Liver (tissue), 3 donors: ENCODE results near the gene NRG2.

Experiments
- FOXA1 ChIP-seq: IDR thresholded peaks from 2 replicates; pipeline ENCODE4 v1.6.1; 2016; ENCODE audit warnings: antibody characterized with exemption
- GABPA ChIP-seq, 2 donors: IDR thresholded peaks in 1 of 2; conservative IDR thresholded peaks in 1 of 2; 2 replicates each; pipeline ENCODE4 v1.6.1; 2016; ENCODE audit warnings: antibody characterized with exemption in 2 of 2, mild to moderate bottlenecking in 1 of 2, moderate library complexity in 1 of 2
- JUND ChIP-seq, 2 donors: IDR thresholded peaks; 2 replicates each; pipeline ENCODE4 v1.6.1; 2016; ENCODE audit warnings: antibody characterized with exemption in 2 of 2
- RAD21 ChIP-seq, 2 donors: IDR thresholded peaks; 2 replicates each; pipeline ENCODE4 v1.6.1; 2016; ENCODE audit warnings: antibody characterized with exemption in 2 of 2, mild to moderate bottlenecking in 2 of 2
- RXRA ChIP-seq, 2 donors: IDR thresholded peaks; 2 replicates each; pipeline ENCODE4 v1.6.1; 2017 to 2018; ENCODE audit warnings: antibody characterized with exemption in 2 of 2, mild to moderate bottlenecking in 1 of 2
- SP1 ChIP-seq: IDR thresholded peaks from 2 replicates; pipeline ENCODE4 v1.6.1; 2018; ENCODE audit warnings: antibody characterized with exemption, mild to moderate bottlenecking
- TAF1 ChIP-seq: conservative IDR thresholded peaks from 2 replicates; pipeline ENCODE4 v1.6.1; 2016; ENCODE audit warnings: antibody characterized with exemption, mild to moderate bottlenecking
- YY1 ChIP-seq: IDR thresholded peaks from 2 replicates; pipeline ENCODE4 v1.6.1; 2016; ENCODE audit warnings: antibody characterized with exemption, mild to moderate bottlenecking
- TF ChIP-seq, protein P1 (sequence below): fragments of 150-350 bp; IDR thresholded peaks from 2 replicates; pipeline ENCODE4 v1.5.1; 2017; ENCODE audit warnings: improper control_type of control experiment, low read depth, low read length; ENCODE audit not compliant: missing input control
- TF ChIP-seq, protein P2 (sequence below): IDR thresholded peaks from 2 replicates; pipeline ENCODE4 v1.6.1; 2016; ENCODE audit warnings: antibody characterized with exemption, mild to moderate bottlenecking
- TF ChIP-seq, protein P3 (sequence below): IDR thresholded peaks from 2 replicates; pipeline ENCODE4 v1.6.1; 2016; ENCODE audit warnings: antibody characterized with exemption
- donor health status: healthy.
- donor health status: healthy.

DNA sequence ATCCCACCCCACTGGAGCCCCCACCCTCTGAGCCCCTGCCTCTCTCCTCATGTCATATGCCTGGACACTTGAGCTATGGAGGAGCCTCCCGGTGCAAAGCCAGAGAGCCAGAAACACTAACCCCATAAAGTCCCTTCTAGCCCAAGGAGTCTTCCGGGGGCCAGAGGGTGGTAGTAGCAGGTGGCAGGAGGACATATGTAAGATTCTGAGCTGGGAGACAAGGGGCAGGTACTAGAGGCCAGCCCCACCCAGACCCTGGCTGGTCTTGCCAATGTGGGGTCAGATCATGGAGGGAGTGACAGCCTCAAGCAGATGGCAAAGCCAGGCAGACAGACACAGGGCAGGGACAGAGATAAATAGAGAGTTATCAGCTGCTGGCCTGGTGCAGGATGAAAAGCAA is 184.1 kb downstream of the NRG2 start:
- TF ChIP-seq, protein P1, sequence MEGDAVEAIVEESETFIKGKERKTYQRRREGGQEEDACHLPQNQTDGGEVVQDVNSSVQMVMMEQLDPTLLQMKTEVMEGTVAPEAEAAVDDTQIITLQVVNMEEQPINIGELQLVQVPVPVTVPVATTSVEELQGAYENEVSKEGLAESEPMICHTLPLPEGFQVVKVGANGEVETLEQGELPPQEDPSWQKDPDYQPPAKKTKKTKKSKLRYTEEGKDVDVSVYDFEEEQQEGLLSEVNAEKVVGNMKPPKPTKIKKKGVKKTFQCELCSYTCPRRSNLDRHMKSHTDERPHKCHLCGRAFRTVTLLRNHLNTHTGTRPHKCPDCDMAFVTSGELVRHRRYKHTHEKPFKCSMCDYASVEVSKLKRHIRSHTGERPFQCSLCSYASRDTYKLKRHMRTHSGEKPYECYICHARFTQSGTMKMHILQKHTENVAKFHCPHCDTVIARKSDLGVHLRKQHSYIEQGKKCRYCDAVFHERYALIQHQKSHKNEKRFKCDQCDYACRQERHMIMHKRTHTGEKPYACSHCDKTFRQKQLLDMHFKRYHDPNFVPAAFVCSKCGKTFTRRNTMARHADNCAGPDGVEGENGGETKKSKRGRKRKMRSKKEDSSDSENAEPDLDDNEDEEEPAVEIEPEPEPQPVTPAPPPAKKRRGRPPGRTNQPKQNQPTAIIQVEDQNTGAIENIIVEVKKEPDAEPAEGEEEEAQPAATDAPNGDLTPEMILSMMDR, result no peak
- TF ChIP-seq RXRA (IDR thresholded peaks at IDR 0.05), result no peak
- no peak for TF ChIP-seq TAF1
- TF ChIP-seq, protein P2, sequence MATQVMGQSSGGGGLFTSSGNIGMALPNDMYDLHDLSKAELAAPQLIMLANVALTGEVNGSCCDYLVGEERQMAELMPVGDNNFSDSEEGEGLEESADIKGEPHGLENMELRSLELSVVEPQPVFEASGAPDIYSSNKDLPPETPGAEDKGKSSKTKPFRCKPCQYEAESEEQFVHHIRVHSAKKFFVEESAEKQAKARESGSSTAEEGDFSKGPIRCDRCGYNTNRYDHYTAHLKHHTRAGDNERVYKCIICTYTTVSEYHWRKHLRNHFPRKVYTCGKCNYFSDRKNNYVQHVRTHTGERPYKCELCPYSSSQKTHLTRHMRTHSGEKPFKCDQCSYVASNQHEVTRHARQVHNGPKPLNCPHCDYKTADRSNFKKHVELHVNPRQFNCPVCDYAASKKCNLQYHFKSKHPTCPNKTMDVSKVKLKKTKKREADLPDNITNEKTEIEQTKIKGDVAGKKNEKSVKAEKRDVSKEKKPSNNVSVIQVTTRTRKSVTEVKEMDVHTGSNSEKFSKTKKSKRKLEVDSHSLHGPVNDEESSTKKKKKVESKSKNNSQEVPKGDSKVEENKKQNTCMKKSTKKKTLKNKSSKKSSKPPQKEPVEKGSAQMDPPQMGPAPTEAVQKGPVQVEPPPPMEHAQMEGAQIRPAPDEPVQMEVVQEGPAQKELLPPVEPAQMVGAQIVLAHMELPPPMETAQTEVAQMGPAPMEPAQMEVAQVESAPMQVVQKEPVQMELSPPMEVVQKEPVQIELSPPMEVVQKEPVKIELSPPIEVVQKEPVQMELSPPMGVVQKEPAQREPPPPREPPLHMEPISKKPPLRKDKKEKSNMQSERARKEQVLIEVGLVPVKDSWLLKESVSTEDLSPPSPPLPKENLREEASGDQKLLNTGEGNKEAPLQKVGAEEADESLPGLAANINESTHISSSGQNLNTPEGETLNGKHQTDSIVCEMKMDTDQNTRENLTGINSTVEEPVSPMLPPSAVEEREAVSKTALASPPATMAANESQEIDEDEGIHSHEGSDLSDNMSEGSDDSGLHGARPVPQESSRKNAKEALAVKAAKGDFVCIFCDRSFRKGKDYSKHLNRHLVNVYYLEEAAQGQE, result no peak
- no peak for TF ChIP-seq YY1
- no peak for TF ChIP-seq GABPA (IDR thresholded peaks at IDR 0.05 in 1 of 2, conservative IDR thresholded peaks at IDR 0.05 in 1 of 2)
- no peak for TF ChIP-seq JUND (IDR thresholded peaks at IDR 0.05)
- TF ChIP-seq FOXA1, result no peak
- TF ChIP-seq SP1, result no peak
- TF ChIP-seq, protein P3, sequence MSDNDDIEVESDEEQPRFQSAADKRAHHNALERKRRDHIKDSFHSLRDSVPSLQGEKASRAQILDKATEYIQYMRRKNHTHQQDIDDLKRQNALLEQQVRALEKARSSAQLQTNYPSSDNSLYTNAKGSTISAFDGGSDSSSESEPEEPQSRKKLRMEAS, result no peak
- TF ChIP-seq RAD21 (IDR thresholded peaks at IDR 0.05), result no peak
